Measurements from ENCODE around the gene DHRS9.
"Not testable (repeated sequence)": the region's sequence is repeated elsewhere in the genome, so short reads cannot be mapped to it uniquely, and the experiment has no call there.

DHRS9 gene

GRCh38 chr2:169116993-169117392 lies 47.6 kb downstream of the DHRS9 start:
- TF ChIP-seq CTCF (IDR thresholded peaks at IDR 0.05; ENCODE audit: low read depth, low read length), result no peak
- H3K4me3 ChIP-seq (ENCODE audit: low read depth, low read length), result no peak overlapping the region

GRCh38 chr2:169118060-169118459 lies 48.7 kb downstream of the DHRS9 start:
- no peak for TF ChIP-seq CTCF (IDR thresholded peaks at IDR 0.05; ENCODE audit: low read depth, low read length)
- no peak overlapping the region for H3K4me3 ChIP-seq (ENCODE audit: low read depth, low read length)

- no peak for TF ChIP-seq CTCF (IDR thresholded peaks at IDR 0.05; ENCODE audit: low read depth, low read length)
- no peak overlapping the region for H3K4me3 ChIP-seq (ENCODE audit: low read depth, low read length)
Measured at GRCh38 chr2:169119123-169119760, 49.9 kb downstream of the DHRS9 start.

- TF ChIP-seq CTCF (IDR thresholded peaks at IDR 0.05; ENCODE audit: low read depth, low read length), result no peak
- no peak overlapping the region for H3K4me3 ChIP-seq (ENCODE audit: low read depth, low read length)
Measured at GRCh38 chr2:169119851-169120250, 50.5 kb downstream of the DHRS9 start.

GRCh38 chr2:169129703-169130243 lies 60.4 kb downstream of the DHRS9 start:
- H3K4me3 ChIP-seq (ENCODE audit: low read depth, low read length), result no peak overlapping the region
- TF ChIP-seq CTCF (IDR thresholded peaks at IDR 0.05; ENCODE audit: low read depth, low read length), result no peak

- TF ChIP-seq CTCF (IDR thresholded peaks at IDR 0.05; ENCODE audit: low read depth, low read length), result peak; percentile 51; the same call in 1 of the 2 replicates
- H3K4me3 ChIP-seq (ENCODE audit: low read depth, low read length), result no peak overlapping the region
Measured at GRCh38 chr2:169131587-169132512, 62.5 kb downstream of the DHRS9 start.

GRCh38 chr2:169134272-169134671 lies 64.9 kb downstream of the DHRS9 start:
- not testable (repeated sequence) for H3K4me3 ChIP-seq (ENCODE audit: low read depth, low read length)

- H3K4me3 ChIP-seq (ENCODE audit: low read depth, low read length), result not testable (repeated sequence)
Measured at GRCh38 chr2:169136428-169136827, 67.1 kb downstream of the DHRS9 start.

All from WI38 (cell line).